HepG2 (cell line): ENCODE data around the gene SMARCE1. TPM values are rescaled to one million over a fixed set of nuclear protein-coding genes. Genes with fewer than 3 reads are reported as not detected.

Source experiments
- ATF4 ChIP-seq, 2 experiments: fragments of 450-650 bp in 1 of 2; sonication (generic) in 1 of 2; formaldehyde crosslinking; IDR thresholded peaks; 2 replicates each; pipeline versions ENCODE4 v1.5.0 to v1.8.0; 2020 to 2022; ENCODE audit warnings: mild to moderate bottlenecking in 1 of 2, missing genetic modification reagents in 1 of 2
- BRD4 ChIP-seq: sonication (generic); formaldehyde crosslinking; IDR thresholded peaks from 2 replicates; pipeline ENCODE4 v1.4.0; 2020; ENCODE audit warnings: missing genetic modification reagents
- FOXO4 ChIP-seq: sonication (generic); formaldehyde crosslinking; conservative IDR thresholded peaks from 2 replicates; pipeline ENCODE4 v1.8.1; 2023; ENCODE audit warnings: missing genetic modification reagents
- FOXP1 ChIP-seq, 2 experiments: fragments of 450-650 bp in 1 of 2; IDR thresholded peaks; 2 replicates each; pipeline ENCODE4 v1.6.1; 2017 to 2018; ENCODE audit warnings: antibody characterized with exemption in 1 of 2
- HNRNPH1 ChIP-seq: fragments of 200-400 bp; formaldehyde crosslinking; optimal IDR thresholded peaks from 2 replicates; pipeline ENCODE3; 2017; ENCODE audit warnings: mild to moderate bottlenecking, low read depth, low read length
- NFYC ChIP-seq: IDR thresholded peaks from 2 replicates; pipeline ENCODE4 v1.6.1; 2016; ENCODE audit warnings: missing genetic modification reagents, missing compliant biosample characterization
- NONO ChIP-seq, 2 experiments: fragments of 450-650 bp in 1 of 2; sonication (generic) in 1 of 2; formaldehyde crosslinking in 1 of 2; IDR thresholded peaks in 1 of 2; conservative IDR thresholded peaks in 1 of 2; 2 replicates each; pipeline versions ENCODE4 v1.6.1 to v1.8.0; 2017 to 2022; ENCODE audit warnings: mild to moderate bottlenecking in 1 of 2, missing genetic modification reagents in 1 of 2, moderate library complexity in 1 of 2
- RERE ChIP-seq: IDR thresholded peaks from 2 replicates; pipeline ENCODE4 v1.6.1; 2016; ENCODE audit warnings: low read depth, missing genetic modification reagents, missing compliant biosample characterization
- SALL2 ChIP-seq: sonication (generic); formaldehyde crosslinking; IDR thresholded peaks from 2 replicates; pipeline ENCODE4 v1.8.1; 2023; ENCODE audit warnings: mild to moderate bottlenecking, missing genetic modification reagents, inconsistent platforms
- SRSF1 ChIP-seq: fragments of 200-400 bp; formaldehyde crosslinking; optimal IDR thresholded peaks from 2 replicates; pipeline ENCODE3; 2017; ENCODE audit warnings: mild to moderate bottlenecking, low read depth, low read length, moderate library complexity
- TAF1 ChIP-seq: sonication (generic); formaldehyde crosslinking; IDR thresholded peaks from 2 replicates; pipeline ENCODE4 v1.4.0; 2020; ENCODE audit warnings: missing genetic modification reagents
- ZBTB2 ChIP-seq: sonication (generic); formaldehyde crosslinking; IDR thresholded peaks from 2 replicates; pipeline ENCODE4 v1.8.0; 2022; ENCODE audit warnings: low read depth, missing genetic modification reagents
- ZNF143 ChIP-seq: sonication (generic); formaldehyde crosslinking; IDR thresholded peaks from 2 replicates; pipeline ENCODE4 v1.4.0; 2020; ENCODE audit warnings: missing genetic modification reagents
- ZNF333 ChIP-seq: sonication (generic); formaldehyde crosslinking; IDR thresholded peaks from 2 replicates; pipeline ENCODE4 v1.4.0; 2020; ENCODE audit warnings: mild to moderate bottlenecking, missing genetic modification reagents, borderline replicate concordance
- ZNF543 ChIP-seq: sonication (generic); formaldehyde crosslinking; IDR thresholded peaks from 2 replicates; pipeline ENCODE4 v1.4.0; 2020; ENCODE audit warnings: mild to moderate bottlenecking, missing genetic modification reagents
- ZNF562 ChIP-seq: sonication (generic); formaldehyde crosslinking; IDR thresholded peaks from 2 replicates; pipeline ENCODE4 v1.8.0; 2022; ENCODE audit warnings: missing genetic modification reagents, borderline replicate concordance
- ZNF576 ChIP-seq: sonication (generic); formaldehyde crosslinking; IDR thresholded peaks from 2 replicates; pipeline ENCODE4 v1.4.0; 2020; ENCODE audit warnings: mild to moderate bottlenecking, missing genetic modification reagents
- ZNF639 ChIP-seq: conservative IDR thresholded peaks from 2 replicates; pipeline ENCODE4 v1.6.1; 2018; ENCODE audit warnings: missing genetic modification reagents
- polyA plus RNA-seq, 8 experiments: library from polyadenylated mRNA; depleted of rRNA in 3 of 8; stranded (reverse) in 7 of 8; unstranded in 1 of 8; fragments of >200 nt; fragmentation: Illumina TruSeq in 4 of 8; extraction: Trizol in 4 of 8; gene quantifications; 2 replicates each; pipeline versions ENCODE4 v1.2.1 to v1.2.3, GENCODE V29; 2011 to 2016; ENCODE audit warnings: low read depth in 4 of 8, missing spikeins in 1 of 8, mixed read lengths in 1 of 8; ENCODE audit not compliant: insufficient read depth in 1 of 8
- total RNA-seq, 5 experiments: library from RNA; depleted of rRNA; stranded (reverse); fragments of >200 nt; fragmentation: Illumina TruSeq; extraction: Trizol; gene quantifications; 2 replicates each; pipeline ENCODE4 v1.2.3, GENCODE V29; 2016; ENCODE audit warnings: low read depth in 1 of 5

Gene SMARCE1
- total and polyA plus RNA-seq, 2 of the 13 experiments (the other 11 are each of a cell fraction or from before 2014, with no cell fraction given), result 43.5 to 127 TPM

- TF ChIP-seq RERE (CRISPR knock-in tag) (no peak), SRSF1 (no peak), SALL2 (CRISPR knock-in tag) (no peak), ZNF576 (CRISPR knock-in tag) (no peak), ZNF333 (CRISPR knock-in tag) (no peak), NONO (IDR thresholded peaks at IDR 0.05) (no peak), NONO (CRISPR knock-in tag; conservative IDR thresholded peaks at IDR 0.05) (no peak), ZBTB2 (CRISPR knock-in tag) (no peak), ZNF543 (CRISPR knock-in tag) (0 out of 2 replicates have a peak, but pooled peaks have one; percentile 62), BRD4 (CRISPR knock-in tag) (peak; percentile 63; the same call in 1 of the 2 replicates), FOXO4 (CRISPR knock-in tag) (no peak), NFYC (no peak), HNRNPH1 (no peak), FOXP1 (IDR thresholded peaks at IDR 0.05) (no peak), FOXP1 (CRISPR knock-in tag; IDR thresholded peaks at IDR 0.05) (no peak), ATF4 (CRISPR knock-in tag; IDR thresholded peaks at IDR 0.05) (no peak), ZNF639 (CRISPR knock-in tag) (no peak; the same call in 1 of the 2 replicates), TAF1 (0 out of 2 replicates have a peak, but pooled peaks have one; percentile 53), ZNF562 (no peak), ZNF143 (CRISPR knock-in tag) (0 out of 2 replicates have a peak, but pooled peaks have one; percentile 4)
Observed at GRCh38 chr17:40648384-40648968, 858 bp upstream of the SMARCE1 start (continued).
